HepG2 (cell line): ENCODE results near the gene NOM1. TPM values are rescaled to one million over a fixed set of nuclear protein-coding genes. Genes with fewer than 3 reads are reported as not detected.

Experiments
- ATAC-seq: fragments of 200-7000 bp; cut with Tn5 transposase; 3 replicates; pipeline ENCODE4 v1.9.1; 2020; ENCODE audit warnings: mild to moderate bottlenecking, moderate library complexity
- BruUV-seq: library from RNA; stranded (reverse); fragments of 400-500 nt; replicated peaks from 2 replicates; lab custom pipeline; 2021; lab: Mats Ljungman, UMichigan
- CTCF ChIA-PET: fragments of 300-600 bp; formaldehyde crosslinking; extraction: SDS; loops from one replicate; lab custom pipeline; 2021; ENCODE audit warnings: low total read pairs, inconsistent platforms, low intra/inter-chr PET ratio; lab: Yijun Ruan, JAX
- POLR2A ChIA-PET: fragments of 350-600 bp; sonication (Branson Sonifier 250); formaldehyde crosslinking; loops from one replicate; lab custom pipeline; 2020; ENCODE audit warnings: antibody characterized with exemption, inconsistent platforms; lab: Yijun Ruan, JAX
- DNase-seq: peaks from one replicate; pipeline ENCODE4 v3.0.0-alpha.2; 2015; ENCODE audit warnings: low spot score
- FAIRE-seq: peaks from 3 replicates; lab custom pipeline; 2011; peaks lifted over from hg19 to GRCh38; lab: Jason Lieb, UNC
- H2AFZ ChIP-seq: one replicate; pipeline ENCODE4 v1.6.1; 2011; ENCODE audit warnings: low read length, inconsistent platforms
- H3K27ac ChIP-seq: fragments of 300-600 bp; 3 replicates; pipeline ENCODE4 v1.8.0; 2011; ENCODE audit warnings: mixed run types, mild to moderate bottlenecking, mixed read lengths, low read length, inconsistent platforms; ENCODE audit not compliant: insufficient read depth; ENCODE audit errors: extremely low read length
- H3K27me3 ChIP-seq, 2 experiments: fragments of 200-600 bp in 1 of 2; 2 replicates in 1 of 2; 3 replicates in 1 of 2; pipeline versions ENCODE4 v1.6.0 to v1.8.0; 2011; ENCODE audit warnings: low read length in 2 of 2, mild to moderate bottlenecking in 2 of 2, moderate library complexity in 2 of 2, inconsistent platforms in 1 of 2; ENCODE audit not compliant: insufficient read depth in 2 of 2, control insufficient read depth in 1 of 2
- H3K36me3 ChIP-seq, 2 experiments: fragments of 200-600 bp in 1 of 2; replicated peaks in 1 of 2; 2 replicates in 1 of 2; 3 replicates in 1 of 2; pipeline versions ENCODE4 v1.5.1 to v1.8.0; 2011; ENCODE audit warnings: low read length in 2 of 2, inconsistent platforms in 1 of 2; ENCODE audit not compliant: insufficient read depth in 2 of 2, control insufficient read depth in 1 of 2
- H3K4me1 ChIP-seq: 2 replicates; pipeline ENCODE4 v1.5.1; 2012; ENCODE audit warnings: low read length, inconsistent platforms; ENCODE audit not compliant: insufficient read depth
- H3K4me2 ChIP-seq: 2 replicates; pipeline ENCODE4 v1.6.0; 2011; ENCODE audit warnings: low read depth, low read length, inconsistent platforms
- H3K4me3 ChIP-seq, 3 experiments: fragments of 200-600 bp in 1 of 3; sonication (generic), shearing (Covaris generic) in 1 of 3; replicated peaks in 1 of 3; 2 replicates each; pipeline ENCODE4 v1.5.1; 2011 to 2016; ENCODE audit warnings: low read length in 3 of 3, inconsistent platforms in 2 of 3, low read depth in 2 of 3, mild to moderate bottlenecking in 2 of 3, control low read depth in 1 of 3, mixed read lengths in 1 of 3; ENCODE audit not compliant: insufficient read depth in 1 of 3
- H3K79me2 ChIP-seq: one replicate; pipeline ENCODE4 v1.6.1; 2011; ENCODE audit warnings: low read length, inconsistent platforms; ENCODE audit not compliant: insufficient read depth
- H3K9ac ChIP-seq: 2 replicates; pipeline ENCODE4 v1.6.0; 2011; ENCODE audit warnings: mild to moderate bottlenecking, low read depth, low read length, inconsistent platforms; ENCODE audit not compliant: insufficient read depth
- H3K9me3 ChIP-seq: 2 replicates; pipeline ENCODE4 v1.5.1; 2012; ENCODE audit warnings: mild to moderate bottlenecking, low read length
- H4K20me1 ChIP-seq: 2 replicates; pipeline ENCODE4 v1.6.0; 2011; ENCODE audit warnings: inconsistent platforms, mild to moderate bottlenecking, low read length, moderate library complexity; ENCODE audit not compliant: insufficient read depth
- PHF8 ChIP-seq: sonication (generic); formaldehyde crosslinking; IDR thresholded peaks from 2 replicates; pipeline ENCODE4 v1.5.0; 2020; ENCODE audit warnings: missing genetic modification reagents
- TFAP4 ChIP-seq: sonication (generic); IDR thresholded peaks from 2 replicates; pipeline ENCODE4 v1.6.1; 2016; ENCODE audit warnings: low read depth, borderline replicate concordance
- ZFY ChIP-seq: sonication (generic); formaldehyde crosslinking; IDR thresholded peaks from 2 replicates; pipeline ENCODE4 v1.4.0; 2020; ENCODE audit warnings: missing genetic modification reagents
- WGBS: methylation state at CpG from one replicate; pipeline ENCODE4 v1.1.6; 2017; ENCODE audit warnings: low lambda C conversion rate; 5-methylcytosine and 5-hydroxymethylcytosine counted together
- in situ Hi-C: cut with HindIII; loops from 2 replicates; pipeline ENCODE4 v1.10.0; 2017; ENCODE audit warnings: low pct_unique_long_range_greater_than_20kb; ENCODE audit not compliant: extremely low pct_ligation_motif_present
- intact Hi-C: fragments of 100-400 bp; cut with micrococcal nuclease; formaldehyde crosslinking; loops from one replicate; pipeline ENCODE4 v1.10.0; 2022; ENCODE audit not compliant: unreplicated experiment
- polyA plus RNA-seq, 8 experiments: library from polyadenylated mRNA; depleted of rRNA in 3 of 8; stranded (reverse) in 7 of 8; unstranded in 1 of 8; fragments of >200 nt; fragmentation: Illumina TruSeq in 4 of 8; extraction: Trizol in 4 of 8; gene quantifications; 2 replicates each; pipeline versions ENCODE4 v1.2.1 to v1.2.3, GENCODE V29; 2011 to 2016; ENCODE audit warnings: low read depth in 4 of 8, missing spikeins in 1 of 8, mixed read lengths in 1 of 8; ENCODE audit not compliant: insufficient read depth in 1 of 8
- total RNA-seq, 5 experiments: library from RNA; depleted of rRNA; stranded (reverse); fragments of >200 nt; fragmentation: Illumina TruSeq; extraction: Trizol; gene quantifications; 2 replicates each; pipeline ENCODE4 v1.2.3, GENCODE V29; 2016; ENCODE audit warnings: low read depth in 1 of 5
- TF ChIP-seq, protein P1 (sequence below): sonication (generic); formaldehyde crosslinking; IDR thresholded peaks from 2 replicates; pipeline ENCODE4 v1.5.0; 2020; ENCODE audit warnings: mild to moderate bottlenecking, missing genetic modification reagents, borderline replicate concordance
- TF ChIP-seq, protein P2 (sequence below): sonication (generic); formaldehyde crosslinking; IDR thresholded peaks from 2 replicates; pipeline ENCODE4 v1.4.0; 2020; ENCODE audit warnings: missing genetic modification reagents
- TF ChIP-seq, protein P3 (sequence below): sonication (generic); formaldehyde crosslinking; IDR thresholded peaks from 2 replicates; pipeline ENCODE4 v1.5.0; 2020; ENCODE audit warnings: mild to moderate bottlenecking, missing genetic modification reagents, borderline replicate concordance

NOM1 gene
- total and polyA plus RNA-seq, 2 of the 13 experiments (the other 11 are each of a cell fraction or from before 2014, with no cell fraction given): 14.2 to 26.2 TPM

- DNase-seq: no peak
- H3K4me1 ChIP-seq: peaks cover 8% of the 10 kb centered on the region
- H3K27ac ChIP-seq: no peak overlapping the region
- peak overlapping the region; percentile 56 to 69 (median 57); a peak in 5 of 6 replicates for H3K4me3 ChIP-seq
- POLR2A ChIA-PET: interaction anchor here (1.0 to 2.1 kb wide), 2 partner anchors 10 to 12 kb away, joined by 4 to 9 read pairs; partner anchors contain the start of gene MNX1
- no peaks in the 10 kb centered on the region for H4K20me1 ChIP-seq
- peaks cover 0 to 23% of the 10 kb centered on the region in 2 experiments; a peak in 4 of 5 replicates for H3K27me3 ChIP-seq
- WGBS: 1% methylated on average over 22 of the region's 75 CpGs
- CTCF ChIA-PET: no interaction called here
- intact Hi-C loops: no loop called here
- no peaks in the 10 kb centered on the region; a peak in 1 of 5 replicates for H3K36me3 ChIP-seq
- peak overlapping the region; percentile 69 for H3K4me2 ChIP-seq
- FAIRE-seq: no peak
- peak overlapping the region; percentile 43; the same call in 1 of the 2 replicates for H3K9ac ChIP-seq
- ATAC-seq: peak; percentile 30
- no peaks in the 10 kb centered on the region for H3K9me3 ChIP-seq
- BruUV-seq: no TSS peak
- in situ Hi-C loops: no loop called here
- H2AFZ ChIP-seq: no peak overlapping the region
- no peaks in the 10 kb centered on the region for H3K79me2 ChIP-seq
- TF ChIP-seq, protein P1, sequence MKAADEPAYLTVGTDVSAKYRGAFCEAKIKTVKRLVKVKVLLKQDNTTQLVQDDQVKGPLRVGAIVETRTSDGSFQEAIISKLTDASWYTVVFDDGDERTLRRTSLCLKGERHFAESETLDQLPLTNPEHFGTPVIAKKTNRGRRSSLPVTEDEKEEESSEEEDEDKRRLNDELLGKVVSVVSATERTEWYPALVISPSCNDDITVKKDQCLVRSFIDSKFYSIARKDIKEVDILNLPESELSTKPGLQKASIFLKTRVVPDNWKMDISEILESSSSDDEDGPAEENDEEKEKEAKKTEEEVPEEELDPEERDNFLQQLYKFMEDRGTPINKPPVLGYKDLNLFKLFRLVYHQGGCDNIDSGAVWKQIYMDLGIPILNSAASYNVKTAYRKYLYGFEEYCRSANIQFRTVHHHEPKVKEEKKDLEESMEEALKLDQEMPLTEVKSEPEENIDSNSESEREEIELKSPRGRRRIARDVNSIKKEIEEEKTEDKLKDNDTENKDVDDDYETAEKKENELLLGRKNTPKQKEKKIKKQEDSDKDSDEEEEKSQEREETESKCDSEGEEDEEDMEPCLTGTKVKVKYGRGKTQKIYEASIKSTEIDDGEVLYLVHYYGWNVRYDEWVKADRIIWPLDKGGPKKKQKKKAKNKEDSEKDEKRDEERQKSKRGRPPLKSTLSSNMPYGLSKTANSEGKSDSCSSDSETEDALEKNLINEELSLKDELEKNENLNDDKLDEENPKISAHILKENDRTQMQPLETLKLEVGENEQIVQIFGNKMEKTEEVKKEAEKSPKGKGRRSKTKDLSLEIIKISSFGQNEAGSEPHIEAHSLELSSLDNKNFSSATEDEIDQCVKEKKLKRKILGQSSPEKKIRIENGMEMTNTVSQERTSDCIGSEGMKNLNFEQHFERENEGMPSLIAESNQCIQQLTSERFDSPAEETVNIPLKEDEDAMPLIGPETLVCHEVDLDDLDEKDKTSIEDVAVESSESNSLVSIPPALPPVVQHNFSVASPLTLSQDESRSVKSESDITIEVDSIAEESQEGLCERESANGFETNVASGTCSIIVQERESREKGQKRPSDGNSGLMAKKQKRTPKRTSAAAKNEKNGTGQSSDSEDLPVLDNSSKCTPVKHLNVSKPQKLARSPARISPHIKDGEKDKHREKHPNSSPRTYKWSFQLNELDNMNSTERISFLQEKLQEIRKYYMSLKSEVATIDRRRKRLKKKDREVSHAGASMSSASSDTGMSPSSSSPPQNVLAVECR: 0 out of 2 replicates have a peak, but pooled peaks have one; percentile 25
- TF ChIP-seq PHF8 (CRISPR knock-in tag) (0 out of 2 replicates have a peak, but pooled peaks have one; percentile 15), ZFY (CRISPR knock-in tag) (peak; percentile 20; the same call in 1 of the 2 replicates), TFAP4 (peak; percentile 3; the same call in 1 of the 2 replicates)
- TF ChIP-seq, protein P2, sequence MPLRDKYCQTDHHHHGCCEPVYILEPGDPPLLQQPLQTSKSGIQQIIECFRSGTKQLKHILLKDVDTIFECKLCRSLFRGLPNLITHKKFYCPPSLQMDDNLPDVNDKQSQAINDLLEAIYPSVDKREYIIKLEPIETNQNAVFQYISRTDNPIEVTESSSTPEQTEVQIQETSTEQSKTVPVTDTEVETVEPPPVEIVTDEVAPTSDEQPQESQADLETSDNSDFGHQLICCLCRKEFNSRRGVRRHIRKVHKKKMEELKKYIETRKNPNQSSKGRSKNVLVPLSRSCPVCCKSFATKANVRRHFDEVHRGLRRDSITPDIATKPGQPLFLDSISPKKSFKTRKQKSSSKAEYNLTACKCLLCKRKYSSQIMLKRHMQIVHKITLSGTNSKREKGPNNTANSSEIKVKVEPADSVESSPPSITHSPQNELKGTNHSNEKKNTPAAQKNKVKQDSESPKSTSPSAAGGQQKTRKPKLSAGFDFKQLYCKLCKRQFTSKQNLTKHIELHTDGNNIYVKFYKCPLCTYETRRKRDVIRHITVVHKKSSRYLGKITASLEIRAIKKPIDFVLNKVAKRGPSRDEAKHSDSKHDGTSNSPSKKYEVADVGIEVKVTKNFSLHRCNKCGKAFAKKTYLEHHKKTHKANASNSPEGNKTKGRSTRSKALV (CRISPR knock-in tag): no peak
- TF ChIP-seq, protein P3, sequence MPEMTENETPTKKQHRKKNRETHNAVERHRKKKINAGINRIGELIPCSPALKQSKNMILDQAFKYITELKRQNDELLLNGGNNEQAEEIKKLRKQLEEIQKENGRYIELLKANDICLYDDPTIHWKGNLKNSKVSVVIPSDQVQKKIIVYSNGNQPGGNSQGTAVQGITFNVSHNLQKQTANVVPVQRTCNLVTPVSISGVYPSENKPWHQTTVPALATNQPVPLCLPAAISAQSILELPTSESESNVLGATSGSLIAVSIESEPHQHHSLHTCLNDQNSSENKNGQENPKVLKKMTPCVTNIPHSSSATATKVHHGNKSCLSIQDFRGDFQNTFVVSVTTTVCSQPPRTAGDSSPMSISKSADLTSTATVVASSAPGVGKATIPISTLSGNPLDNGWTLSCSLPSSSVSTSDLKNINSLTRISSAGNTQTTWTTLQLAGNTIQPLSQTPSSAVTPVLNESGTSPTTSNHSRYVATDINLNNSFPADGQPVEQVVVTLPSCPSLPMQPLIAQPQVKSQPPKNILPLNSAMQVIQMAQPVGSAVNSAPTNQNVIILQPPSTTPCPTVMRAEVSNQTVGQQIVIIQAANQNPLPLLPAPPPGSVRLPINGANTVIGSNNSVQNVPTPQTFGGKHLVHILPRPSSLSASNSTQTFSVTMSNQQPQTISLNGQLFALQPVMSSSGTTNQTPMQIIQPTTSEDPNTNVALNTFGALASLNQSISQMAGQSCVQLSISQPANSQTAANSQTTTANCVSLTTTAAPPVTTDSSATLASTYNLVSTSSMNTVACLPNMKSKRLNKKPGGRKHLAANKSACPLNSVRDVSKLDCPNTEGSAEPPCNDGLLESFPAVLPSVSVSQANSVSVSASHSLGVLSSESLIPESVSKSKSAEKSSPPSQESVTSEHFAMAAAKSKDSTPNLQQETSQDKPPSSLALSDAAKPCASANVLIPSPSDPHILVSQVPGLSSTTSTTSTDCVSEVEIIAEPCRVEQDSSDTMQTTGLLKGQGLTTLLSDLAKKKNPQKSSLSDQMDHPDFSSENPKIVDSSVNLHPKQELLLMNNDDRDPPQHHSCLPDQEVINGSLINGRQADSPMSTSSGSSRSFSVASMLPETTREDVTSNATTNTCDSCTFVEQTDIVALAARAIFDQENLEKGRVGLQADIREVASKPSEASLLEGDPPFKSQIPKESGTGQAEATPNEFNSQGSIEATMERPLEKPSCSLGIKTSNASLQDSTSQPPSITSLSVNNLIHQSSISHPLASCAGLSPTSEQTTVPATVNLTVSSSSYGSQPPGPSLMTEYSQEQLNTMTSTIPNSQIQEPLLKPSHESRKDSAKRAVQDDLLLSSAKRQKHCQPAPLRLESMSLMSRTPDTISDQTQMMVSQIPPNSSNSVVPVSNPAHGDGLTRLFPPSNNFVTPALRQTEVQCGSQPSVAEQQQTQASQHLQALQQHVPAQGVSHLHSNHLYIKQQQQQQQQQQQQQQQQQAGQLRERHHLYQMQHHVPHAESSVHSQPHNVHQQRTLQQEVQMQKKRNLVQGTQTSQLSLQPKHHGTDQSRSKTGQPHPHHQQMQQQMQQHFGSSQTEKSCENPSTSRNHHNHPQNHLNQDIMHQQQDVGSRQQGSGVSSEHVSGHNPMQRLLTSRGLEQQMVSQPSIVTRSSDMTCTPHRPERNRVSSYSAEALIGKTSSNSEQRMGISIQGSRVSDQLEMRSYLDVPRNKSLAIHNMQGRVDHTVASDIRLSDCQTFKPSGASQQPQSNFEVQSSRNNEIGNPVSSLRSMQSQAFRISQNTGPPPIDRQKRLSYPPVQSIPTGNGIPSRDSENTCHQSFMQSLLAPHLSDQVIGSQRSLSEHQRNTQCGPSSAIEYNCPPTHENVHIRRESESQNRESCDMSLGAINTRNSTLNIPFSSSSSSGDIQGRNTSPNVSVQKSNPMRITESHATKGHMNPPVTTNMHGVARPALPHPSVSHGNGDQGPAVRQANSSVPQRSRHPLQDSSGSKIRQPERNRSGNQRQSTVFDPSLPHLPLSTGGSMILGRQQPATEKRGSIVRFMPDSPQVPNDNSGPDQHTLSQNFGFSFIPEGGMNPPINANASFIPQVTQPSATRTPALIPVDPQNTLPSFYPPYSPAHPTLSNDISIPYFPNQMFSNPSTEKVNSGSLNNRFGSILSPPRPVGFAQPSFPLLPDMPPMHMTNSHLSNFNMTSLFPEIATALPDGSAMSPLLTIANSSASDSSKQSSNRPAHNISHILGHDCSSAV (CRISPR knock-in tag): no peak
Measured at GRCh38 chr7:156999958-157000726, 50.6 kb downstream of the NOM1 start.
